HepG2 (cell line): Measurements from ENCODE around the gene ZNF615. TPM values are rescaled to one million over a fixed set of nuclear protein-coding genes. Genes with fewer than 3 reads are reported as not detected.
A peak's percentile ranks its signal among the peaks of the same experiment; 100 is the strongest.

Experiments
- BORCS8-MEF2B ChIP-seq: sonication (generic); formaldehyde crosslinking; IDR thresholded peaks from 2 replicates; pipeline ENCODE4 v1.8.0; 2022; ENCODE audit warnings: mild to moderate bottlenecking, missing genetic modification reagents
- GZF1 ChIP-seq: sonication (generic); formaldehyde crosslinking; IDR thresholded peaks from 2 replicates; pipeline ENCODE4 v1.5.1; 2020; ENCODE audit warnings: mild to moderate bottlenecking, missing genetic modification reagents
- HOXA3 ChIP-seq: sonication (generic); formaldehyde crosslinking; IDR thresholded peaks from 2 replicates; pipeline ENCODE4 v1.5.0; 2020; ENCODE audit warnings: missing genetic modification reagents
- KMT2A ChIP-seq: sonication (generic); formaldehyde crosslinking; IDR thresholded peaks from 2 replicates; pipeline ENCODE4 v1.4.0; 2020; ENCODE audit warnings: missing genetic modification reagents
- LCORL ChIP-seq, 2 experiments: fragments of 450-650 bp in 1 of 2; sonication (generic) in 1 of 2; formaldehyde crosslinking in 1 of 2; IDR thresholded peaks; 2 replicates each; pipeline versions ENCODE4 v1.5.0 to v1.6.1; 2017 to 2020; ENCODE audit warnings: antibody characterized with exemption in 1 of 2, missing genetic modification reagents in 1 of 2
- MAF1 ChIP-seq: sonication (generic); formaldehyde crosslinking; IDR thresholded peaks from 2 replicates; pipeline ENCODE4 v1.5.0; 2020; ENCODE audit warnings: missing genetic modification reagents, borderline replicate concordance
- NFE2L2 ChIP-seq: fragments of 150-350 bp; IDR thresholded peaks from 2 replicates; pipeline ENCODE4 v1.6.1; 2014; ENCODE audit warnings: low read length
- PHF21A ChIP-seq: sonication (generic); formaldehyde crosslinking; IDR thresholded peaks from 2 replicates; pipeline ENCODE4 v1.5.0; 2020; ENCODE audit warnings: mild to moderate bottlenecking, missing genetic modification reagents
- POGZ ChIP-seq: sonication (generic); formaldehyde crosslinking; IDR thresholded peaks from 2 replicates; pipeline ENCODE4 v1.4.0; 2020; ENCODE audit warnings: mild to moderate bottlenecking, missing genetic modification reagents
- ZKSCAN1 ChIP-seq: fragments of 150-350 bp; IDR thresholded peaks from 2 replicates; pipeline ENCODE4 v1.6.1; 2014; ENCODE audit warnings: low read length
- ZMAT3 ChIP-seq: sonication (generic); formaldehyde crosslinking; conservative IDR thresholded peaks from 2 replicates; pipeline ENCODE4 v1.7.0; 2021; ENCODE audit warnings: missing genetic modification reagents
- ZNF282 ChIP-seq: fragments of 450-650 bp; IDR thresholded peaks from 2 replicates; pipeline ENCODE4 v1.6.1; 2018; ENCODE audit not compliant: partially characterized antibody
- ZNF34 ChIP-seq: sonication (generic); formaldehyde crosslinking; IDR thresholded peaks from 2 replicates; pipeline ENCODE4 v1.4.0; 2020; ENCODE audit warnings: mild to moderate bottlenecking, missing genetic modification reagents, borderline replicate concordance
- ZNF383 ChIP-seq: sonication (generic); formaldehyde crosslinking; IDR thresholded peaks from 2 replicates; pipeline ENCODE4 v1.4.0; 2020; ENCODE audit warnings: missing genetic modification reagents, mild to moderate bottlenecking, borderline replicate concordance
- ZNF432 ChIP-seq: sonication (generic); formaldehyde crosslinking; IDR thresholded peaks from 2 replicates; pipeline ENCODE4 v1.5.0; 2020; ENCODE audit warnings: missing genetic modification reagents, mild to moderate bottlenecking, borderline replicate concordance
- ZNF468 ChIP-seq: sonication (generic); formaldehyde crosslinking; IDR thresholded peaks from 2 replicates; pipeline ENCODE4 v1.8.0; 2022; ENCODE audit warnings: mild to moderate bottlenecking, moderate library complexity, missing genetic modification reagents
- ZNF761 ChIP-seq: sonication (generic); formaldehyde crosslinking; conservative IDR thresholded peaks from 2 replicates; pipeline ENCODE4 v1.4.0; 2020; ENCODE audit warnings: mild to moderate bottlenecking, missing genetic modification reagents
- ZNF891 ChIP-seq: sonication (generic); formaldehyde crosslinking; IDR thresholded peaks from 2 replicates; pipeline ENCODE4 v1.5.0; 2020; ENCODE audit warnings: mild to moderate bottlenecking, missing genetic modification reagents
- ZZZ3 ChIP-seq: sonication (generic); formaldehyde crosslinking; IDR thresholded peaks from 2 replicates; pipeline ENCODE4 v1.4.0; 2020; ENCODE audit warnings: missing genetic modification reagents, mild to moderate bottlenecking, borderline replicate concordance
- polyA plus RNA-seq, 8 experiments: library from polyadenylated mRNA; depleted of rRNA in 3 of 8; stranded (reverse) in 7 of 8; unstranded in 1 of 8; fragments of >200 nt; fragmentation: Illumina TruSeq in 4 of 8; extraction: Trizol in 4 of 8; gene quantifications; 2 replicates each; pipeline versions ENCODE4 v1.2.1 to v1.2.3, GENCODE V29; 2011 to 2016; ENCODE audit warnings: low read depth in 4 of 8, missing spikeins in 1 of 8, mixed read lengths in 1 of 8; ENCODE audit not compliant: insufficient read depth in 1 of 8
- total RNA-seq, 5 experiments: library from RNA; depleted of rRNA; stranded (reverse); fragments of >200 nt; fragmentation: Illumina TruSeq; extraction: Trizol; gene quantifications; 2 replicates each; pipeline ENCODE4 v1.2.3, GENCODE V29; 2016; ENCODE audit warnings: low read depth in 1 of 5
- TF ChIP-seq, protein P1 (sequence below): sonication (generic); formaldehyde crosslinking; IDR thresholded peaks from 2 replicates; pipeline ENCODE4 v1.9.0; 2021; ENCODE audit warnings: missing genetic modification reagents, mild to moderate bottlenecking, borderline replicate concordance
- TF ChIP-seq, protein P2 (sequence below): sonication (generic); formaldehyde crosslinking; IDR thresholded peaks from 2 replicates; pipeline ENCODE4 v1.4.0; 2020; ENCODE audit warnings: missing genetic modification reagents
- TF ChIP-seq, protein P3 (sequence below): sonication (generic); formaldehyde crosslinking; IDR thresholded peaks from 2 replicates; pipeline ENCODE4 v1.4.0; 2020; ENCODE audit warnings: low read depth, mild to moderate bottlenecking, missing genetic modification reagents

Gene ZNF615
- total and polyA plus RNA-seq, 2 of the 13 experiments (the other 11 are each of a cell fraction or from before 2014, with no cell fraction given): 5.2 to 7.8 TPM

DNA sequence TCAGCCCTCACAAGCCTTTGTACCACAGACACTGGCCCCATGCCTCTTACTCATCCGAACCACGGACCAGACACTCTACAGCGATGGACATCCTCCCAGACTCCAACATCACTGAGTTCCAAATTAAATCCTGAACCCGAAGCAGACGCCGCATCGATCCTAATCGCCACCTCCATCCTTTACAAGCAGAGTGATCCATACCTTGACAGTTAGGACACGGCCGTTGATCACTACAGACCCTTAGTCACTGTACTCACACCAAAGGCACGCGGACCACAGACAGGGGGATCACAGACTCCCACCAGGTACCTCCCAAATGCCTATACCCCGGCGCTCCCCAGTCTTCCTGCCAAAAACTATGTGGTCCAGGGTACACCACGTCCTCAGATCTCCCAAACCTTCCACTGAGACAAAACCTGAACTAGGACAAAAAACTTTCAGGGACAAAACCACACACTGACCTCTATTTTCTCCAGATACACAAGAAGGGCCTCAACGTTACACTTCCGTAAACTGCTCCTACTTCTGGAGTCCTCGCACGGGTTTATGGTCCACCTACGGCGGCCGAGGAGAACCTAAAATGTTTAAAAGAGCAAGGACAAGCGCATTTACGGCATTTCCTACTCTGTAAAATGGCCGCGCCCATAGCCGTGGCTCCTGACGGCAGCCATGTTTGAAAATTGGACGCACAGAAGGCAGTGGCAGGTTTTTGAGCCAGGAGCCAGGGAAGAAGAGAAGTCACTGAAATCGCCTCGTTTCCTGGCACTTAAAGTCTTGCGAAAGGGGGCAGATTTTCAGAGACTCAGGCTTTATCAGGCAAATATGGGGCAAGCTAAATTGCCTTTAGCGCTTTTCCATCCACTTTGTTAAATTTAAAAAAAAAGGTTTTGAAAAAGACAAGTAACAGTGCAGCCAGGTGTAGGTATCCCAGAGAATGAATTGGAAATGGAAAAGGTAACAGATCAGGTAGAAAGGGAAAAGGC, 21.4 kb downstream of the ZNF615 start, which contains the start of gene ZNF350 (continued):
- TF ChIP-seq KMT2A (CRISPR knock-in tag) (peak; percentile 89), ZZZ3 (CRISPR knock-in tag) (no peak; the same call in 1 of the 2 replicates), GZF1 (no peak), HOXA3 (peak; percentile 95), ZNF891 (CRISPR knock-in tag) (no peak), ZNF432 (CRISPR knock-in tag) (no peak), BORCS8-MEF2B (0 out of 2 replicates have a peak, but pooled peaks have one; percentile 53), ZMAT3 (CRISPR knock-in tag) (no peak), POGZ (CRISPR knock-in tag) (peak; percentile 88), ZKSCAN1 (peak; percentile 71; the same call in 1 of the 2 replicates), ZNF34 (CRISPR knock-in tag) (no peak), PHF21A (CRISPR knock-in tag) (peak; percentile 37; the same call in 1 of the 2 replicates), LCORL (IDR thresholded peaks at IDR 0.05) (no peak), LCORL (CRISPR knock-in tag; IDR thresholded peaks at IDR 0.05) (0 out of 2 replicates have a peak, but pooled peaks have one; percentile 54), MAF1 (CRISPR knock-in tag) (no peak), ZNF282 (no peak), ZNF468 (CRISPR knock-in tag) (no peak), ZNF761 (CRISPR knock-in tag) (no peak), NFE2L2 (no peak), ZNF383 (CRISPR knock-in tag) (no peak)
- TF ChIP-seq, protein P1, sequence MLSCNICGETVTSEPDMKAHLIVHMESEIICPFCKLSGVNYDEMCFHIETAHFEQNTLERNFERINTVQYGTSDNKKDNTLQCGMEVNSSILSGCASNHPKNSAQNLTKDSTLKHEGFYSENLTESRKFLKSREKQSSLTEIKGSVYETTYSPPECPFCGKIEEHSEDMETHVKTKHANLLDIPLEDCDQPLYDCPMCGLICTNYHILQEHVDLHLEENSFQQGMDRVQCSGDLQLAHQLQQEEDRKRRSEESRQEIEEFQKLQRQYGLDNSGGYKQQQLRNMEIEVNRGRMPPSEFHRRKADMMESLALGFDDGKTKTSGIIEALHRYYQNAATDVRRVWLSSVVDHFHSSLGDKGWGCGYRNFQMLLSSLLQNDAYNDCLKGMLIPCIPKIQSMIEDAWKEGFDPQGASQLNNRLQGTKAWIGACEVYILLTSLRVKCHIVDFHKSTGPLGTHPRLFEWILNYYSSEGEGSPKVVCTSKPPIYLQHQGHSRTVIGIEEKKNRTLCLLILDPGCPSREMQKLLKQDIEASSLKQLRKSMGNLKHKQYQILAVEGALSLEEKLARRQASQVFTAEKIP (CRISPR knock-in tag): no peak
- TF ChIP-seq, protein P2, sequence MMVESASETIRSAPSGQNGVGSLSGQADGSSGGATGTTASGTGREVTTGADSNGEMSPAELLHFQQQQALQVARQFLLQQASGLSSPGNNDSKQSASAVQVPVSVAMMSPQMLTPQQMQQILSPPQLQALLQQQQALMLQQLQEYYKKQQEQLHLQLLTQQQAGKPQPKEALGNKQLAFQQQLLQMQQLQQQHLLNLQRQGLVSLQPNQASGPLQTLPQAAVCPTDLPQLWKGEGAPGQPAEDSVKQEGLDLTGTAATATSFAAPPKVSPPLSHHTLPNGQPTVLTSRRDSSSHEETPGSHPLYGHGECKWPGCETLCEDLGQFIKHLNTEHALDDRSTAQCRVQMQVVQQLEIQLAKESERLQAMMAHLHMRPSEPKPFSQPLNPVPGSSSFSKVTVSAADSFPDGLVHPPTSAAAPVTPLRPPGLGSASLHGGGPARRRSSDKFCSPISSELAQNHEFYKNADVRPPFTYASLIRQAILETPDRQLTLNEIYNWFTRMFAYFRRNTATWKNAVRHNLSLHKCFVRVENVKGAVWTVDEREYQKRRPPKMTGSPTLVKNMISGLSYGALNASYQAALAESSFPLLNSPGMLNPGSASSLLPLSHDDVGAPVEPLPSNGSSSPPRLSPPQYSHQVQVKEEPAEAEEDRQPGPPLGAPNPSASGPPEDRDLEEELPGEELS (CRISPR knock-in tag): peak; percentile 70; the same call in 1 of the 2 replicates
- TF ChIP-seq, protein P3, sequence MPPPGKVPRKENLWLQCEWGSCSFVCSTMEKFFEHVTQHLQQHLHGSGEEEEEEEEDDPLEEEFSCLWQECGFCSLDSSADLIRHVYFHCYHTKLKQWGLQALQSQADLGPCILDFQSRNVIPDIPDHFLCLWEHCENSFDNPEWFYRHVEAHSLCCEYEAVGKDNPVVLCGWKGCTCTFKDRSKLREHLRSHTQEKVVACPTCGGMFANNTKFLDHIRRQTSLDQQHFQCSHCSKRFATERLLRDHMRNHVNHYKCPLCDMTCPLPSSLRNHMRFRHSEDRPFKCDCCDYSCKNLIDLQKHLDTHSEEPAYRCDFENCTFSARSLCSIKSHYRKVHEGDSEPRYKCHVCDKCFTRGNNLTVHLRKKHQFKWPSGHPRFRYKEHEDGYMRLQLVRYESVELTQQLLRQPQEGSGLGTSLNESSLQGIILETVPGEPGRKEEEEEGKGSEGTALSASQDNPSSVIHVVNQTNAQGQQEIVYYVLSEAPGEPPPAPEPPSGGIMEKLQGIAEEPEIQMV (CRISPR knock-in tag): no peak
